B cell (primary cell): ENCODE results near the gene CASP9. TPM values are rescaled to one million over a fixed set of nuclear protein-coding genes. Genes with fewer than 3 reads are reported as not detected.

Experiments
- ATAC-seq: fragments of 200-7000 bp; cut with Tn5 transposase; one replicate; pipeline ENCODE4 v1.10.0; 2021; ENCODE audit warnings: low read depth, mild to moderate bottlenecking, moderate number of reproducible peaks, moderate library complexity
- CTCF ChIA-PET: fragments of 350-600 bp; sonication (Branson Sonifier 250); formaldehyde crosslinking; loops from one replicate; lab custom pipeline; 2021; ENCODE audit warnings: antibody characterized with exemption, inconsistent platforms; lab: Charles Lee
- POLR2A ChIA-PET: fragments of 350-600 bp; sonication (Branson Sonifier 250); formaldehyde crosslinking; loops from one replicate; lab custom pipeline; 2021; ENCODE audit warnings: antibody characterized with exemption; lab: Charles Lee
- DNase-seq: peaks from one replicate; pipeline ENCODE4 v3.0.0; 2013
- H2AFZ ChIP-seq: 2 replicates; pipeline ENCODE4 v1.6.1; 2012; ENCODE audit warnings: mild to moderate bottlenecking, low read depth, low read length; ENCODE audit not compliant: insufficient read depth, poor library complexity, severe bottlenecking
- H3K27ac ChIP-seq, 2 donors: 1 replicate in 1 of 2; 2 replicates in 1 of 2; pipeline ENCODE4 v1.5.1; 2012 to 2013; ENCODE audit warnings: low read length in 2 of 2, mild to moderate bottlenecking in 2 of 2, moderate library complexity in 1 of 2
- H3K27me3 ChIP-seq, 4 experiments: fragments of 200-600 bp in 1 of 4; sonication (generic) in 1 of 4; replicated peaks in 1 of 4; 1 replicate in 2 of 4; 2 replicates in 2 of 4; pipeline versions ENCODE4 v1.6.1 to v1.7.0; 2013 to 2016; ENCODE audit warnings: low read length in 3 of 4, mild to moderate bottlenecking in 2 of 4, mixed read lengths in 1 of 4, moderate library complexity in 1 of 4; ENCODE audit not compliant: insufficient read depth in 4 of 4, control insufficient read depth in 3 of 4; ENCODE audit errors: control extremely low read depth in 1 of 4
- H3K36me3 ChIP-seq, 2 experiments: replicated peaks in 1 of 2; 1 replicate in 1 of 2; 2 replicates in 1 of 2; pipeline versions ENCODE4 v1.6.1 to v1.7.1; 2013; ENCODE audit warnings: low read length in 1 of 2; ENCODE audit not compliant: insufficient read depth in 2 of 2, control insufficient read depth in 1 of 2; ENCODE audit errors: control extremely low read depth in 1 of 2, extremely low read depth in 1 of 2
- H3K4me1 ChIP-seq, 2 donors: fragments of 200-600 bp in 1 of 2; sonication (generic) in 1 of 2; 1 replicate in 1 of 2; 2 replicates in 1 of 2; pipeline versions ENCODE4 v1.5.1 to v1.6.1; 2013 to 2017; ENCODE audit warnings: low read length in 2 of 2; ENCODE audit not compliant: control insufficient read depth in 2 of 2, insufficient read depth in 2 of 2
- H3K4me2 ChIP-seq: replicated peaks from 2 replicates; pipeline ENCODE3; 2012; ENCODE audit warnings: mild to moderate bottlenecking, low read depth, low read length; ENCODE audit not compliant: poor library complexity, severe bottlenecking
- H3K4me3 ChIP-seq, 5 experiments: fragments of 200-600 bp in 1 of 5; sonication (generic) in 1 of 5; 1 replicate in 3 of 5; 2 replicates in 2 of 5; pipeline versions ENCODE4 v1.5.1 to v1.7.0; 2011 to 2016; ENCODE audit warnings: low read length in 4 of 5, mild to moderate bottlenecking in 4 of 5, low read depth in 2 of 5, control low read depth in 1 of 5, moderate library complexity in 1 of 5; ENCODE audit not compliant: insufficient read depth in 1 of 5; ENCODE audit errors: control extremely low read depth in 1 of 5, extremely low read depth in 1 of 5
- H3K79me2 ChIP-seq: fragments of 200-600 bp; sonication (generic); one replicate; pipeline ENCODE4 v1.6.0; 2016; ENCODE audit warnings: low read length; ENCODE audit not compliant: control insufficient read depth, insufficient read depth
- H3K9ac ChIP-seq: fragments of 200-600 bp; sonication (generic); 2 replicates; pipeline ENCODE4 v1.6.1; 2017; ENCODE audit warnings: mild to moderate bottlenecking, low read length, moderate library complexity
- H3K9me3 ChIP-seq, 3 donors: one replicate each; pipeline versions ENCODE4 v1.6.1 to v1.7.1; 2013; ENCODE audit warnings: low read length in 2 of 3; ENCODE audit not compliant: control insufficient read depth in 2 of 3, insufficient read depth in 1 of 3; ENCODE audit errors: control extremely low read depth in 1 of 3
- H4K20me1 ChIP-seq: 2 replicates; pipeline ENCODE4 v1.6.0; 2012; ENCODE audit warnings: mild to moderate bottlenecking, low read length; ENCODE audit not compliant: insufficient read depth, control insufficient read depth, poor library complexity, severe bottlenecking
- H3K27ac Mint-ChIP-seq: one replicate; pipeline ENCODE4 v1.8.0; 2021; ENCODE audit warnings: mixed read lengths
- H3K27me3 Mint-ChIP-seq: one replicate; pipeline ENCODE4 v1.8.0; 2021; ENCODE audit warnings: mixed read lengths
- H3K4me1 Mint-ChIP-seq: one replicate; pipeline ENCODE4 v1.8.0; 2021; ENCODE audit warnings: mixed read lengths
- H3K4me3 Mint-ChIP-seq: one replicate; pipeline ENCODE4 v1.8.0; 2021; ENCODE audit warnings: mixed read lengths
- H3K9me3 Mint-ChIP-seq: one replicate; pipeline ENCODE4 v1.8.0; 2022; ENCODE audit warnings: mixed read lengths; ENCODE audit not compliant: insufficient read depth
- EZH2 ChIP-seq: IDR thresholded peaks from 2 replicates; pipeline ENCODE4 v1.6.1; 2012; ENCODE audit warnings: borderline replicate concordance, low read depth, mild to moderate bottlenecking, moderate library complexity, low read length; ENCODE audit not compliant: insufficient read depth, poor library complexity, severe bottlenecking
- WGBS: methylation state at CpG from one replicate; pipeline ENCODE4 v1.1.5; 2013; ENCODE audit warnings: missing lambda C conversion rate; ENCODE audit not compliant: insufficient coverage; 5-methylcytosine and 5-hydroxymethylcytosine counted together
- intact Hi-C: fragments of 100-400 bp; cut with micrococcal nuclease; formaldehyde crosslinking; loops from one replicate; pipeline ENCODE4 v1.10.0; 2022
- polyA plus RNA-seq: library from polyadenylated mRNA; depleted of rRNA; stranded (reverse); fragments of >200 nt; gene quantifications from 2 replicates; pipeline ENCODE4 v1.2.3, GENCODE V29; 2012
- total RNA-seq, 2 donors: library from RNA; stranded (reverse); fragments of 120-200 nt in 1 of 2; gene quantifications; 1 replicate in 1 of 2; 2 replicates in 1 of 2; pipeline versions ENCODE4 v1.2.3 to v1.2.4, GENCODE V29; 2013 to 2022
- TF ChIP-seq, protein P1 (sequence below): fragments of 200-600 bp; IDR thresholded peaks from one replicate; pipeline ENCODE4 v1.8.0; 2022; ENCODE audit warnings: antibody characterized with exemption, mild to moderate bottlenecking

CASP9 gene
- total and polyA plus RNA-seq, 2 donors (not counting 1 experiment from before 2014, with no cell fraction given), result 16.8 to 22.9 TPM

DNA sequence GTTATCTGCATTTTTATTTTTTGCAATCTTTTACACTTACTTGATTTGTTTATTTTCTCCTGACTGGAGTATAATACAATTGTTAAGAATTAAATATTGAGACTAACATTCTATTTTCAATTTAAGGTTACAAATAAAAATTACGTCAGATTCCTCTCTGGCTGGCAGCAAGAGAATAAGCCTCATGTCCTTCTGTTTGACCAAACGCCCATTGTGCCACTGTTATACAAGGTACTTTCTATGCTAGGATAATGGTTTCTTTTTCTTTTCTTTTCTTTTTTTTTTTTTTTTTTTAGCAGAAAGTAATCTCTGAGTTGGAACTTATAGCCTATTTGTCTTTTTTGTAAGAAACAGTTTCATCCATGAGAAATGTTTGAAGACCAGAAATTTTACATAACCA, 22.6 kb upstream of the CASP9 start:
- Histone ChIP-seq H3K4me1 (no peaks in the 10 kb centered on the region), H2AFZ (no peak overlapping the region), H3K9me3 (no peaks in the 10 kb centered on the region), H3K27ac (no peak overlapping the region), H3K9ac (no peak overlapping the region), H4K20me1 (peaks cover 5% of the 10 kb centered on the region), H3K79me2 (no peaks in the 10 kb centered on the region), H3K4me3 (no peak overlapping the region), H3K36me3 (peaks cover 2 to 65% of the 10 kb centered on the region in 2 experiments), H3K4me2 (no peak overlapping the region), H3K27me3 (no peaks in the 10 kb centered on the region)
- POLR2A ChIA-PET, result no interaction called here
- H3K27ac Mint-ChIP-seq, result peak overlapping the region; percentile 41
- peaks cover 4% of the 10 kb centered on the region for H3K4me1 Mint-ChIP-seq
- no CpG with 5 or more reads among the region's 2 CpGs for WGBS
- intact Hi-C loops, result no loop called here
- TF ChIP-seq, protein P1, sequence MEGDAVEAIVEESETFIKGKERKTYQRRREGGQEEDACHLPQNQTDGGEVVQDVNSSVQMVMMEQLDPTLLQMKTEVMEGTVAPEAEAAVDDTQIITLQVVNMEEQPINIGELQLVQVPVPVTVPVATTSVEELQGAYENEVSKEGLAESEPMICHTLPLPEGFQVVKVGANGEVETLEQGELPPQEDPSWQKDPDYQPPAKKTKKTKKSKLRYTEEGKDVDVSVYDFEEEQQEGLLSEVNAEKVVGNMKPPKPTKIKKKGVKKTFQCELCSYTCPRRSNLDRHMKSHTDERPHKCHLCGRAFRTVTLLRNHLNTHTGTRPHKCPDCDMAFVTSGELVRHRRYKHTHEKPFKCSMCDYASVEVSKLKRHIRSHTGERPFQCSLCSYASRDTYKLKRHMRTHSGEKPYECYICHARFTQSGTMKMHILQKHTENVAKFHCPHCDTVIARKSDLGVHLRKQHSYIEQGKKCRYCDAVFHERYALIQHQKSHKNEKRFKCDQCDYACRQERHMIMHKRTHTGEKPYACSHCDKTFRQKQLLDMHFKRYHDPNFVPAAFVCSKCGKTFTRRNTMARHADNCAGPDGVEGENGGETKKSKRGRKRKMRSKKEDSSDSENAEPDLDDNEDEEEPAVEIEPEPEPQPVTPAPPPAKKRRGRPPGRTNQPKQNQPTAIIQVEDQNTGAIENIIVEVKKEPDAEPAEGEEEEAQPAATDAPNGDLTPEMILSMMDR, result no peak
- no peak for TF ChIP-seq EZH2
- ATAC-seq (no peak), DNase-seq (no peak)
- H3K4me3 Mint-ChIP-seq, result no peak overlapping the region
- H3K9me3 Mint-ChIP-seq, result no peaks in the 10 kb centered on the region
- CTCF ChIA-PET, result interaction anchor here (0.6 to 0.7 kb wide), 2 partner anchors 39 to 316 kb away, joined by 3 read pairs; no protein-coding TSS in a partner anchor
- no peaks in the 10 kb centered on the region for H3K27me3 Mint-ChIP-seq

DNA sequence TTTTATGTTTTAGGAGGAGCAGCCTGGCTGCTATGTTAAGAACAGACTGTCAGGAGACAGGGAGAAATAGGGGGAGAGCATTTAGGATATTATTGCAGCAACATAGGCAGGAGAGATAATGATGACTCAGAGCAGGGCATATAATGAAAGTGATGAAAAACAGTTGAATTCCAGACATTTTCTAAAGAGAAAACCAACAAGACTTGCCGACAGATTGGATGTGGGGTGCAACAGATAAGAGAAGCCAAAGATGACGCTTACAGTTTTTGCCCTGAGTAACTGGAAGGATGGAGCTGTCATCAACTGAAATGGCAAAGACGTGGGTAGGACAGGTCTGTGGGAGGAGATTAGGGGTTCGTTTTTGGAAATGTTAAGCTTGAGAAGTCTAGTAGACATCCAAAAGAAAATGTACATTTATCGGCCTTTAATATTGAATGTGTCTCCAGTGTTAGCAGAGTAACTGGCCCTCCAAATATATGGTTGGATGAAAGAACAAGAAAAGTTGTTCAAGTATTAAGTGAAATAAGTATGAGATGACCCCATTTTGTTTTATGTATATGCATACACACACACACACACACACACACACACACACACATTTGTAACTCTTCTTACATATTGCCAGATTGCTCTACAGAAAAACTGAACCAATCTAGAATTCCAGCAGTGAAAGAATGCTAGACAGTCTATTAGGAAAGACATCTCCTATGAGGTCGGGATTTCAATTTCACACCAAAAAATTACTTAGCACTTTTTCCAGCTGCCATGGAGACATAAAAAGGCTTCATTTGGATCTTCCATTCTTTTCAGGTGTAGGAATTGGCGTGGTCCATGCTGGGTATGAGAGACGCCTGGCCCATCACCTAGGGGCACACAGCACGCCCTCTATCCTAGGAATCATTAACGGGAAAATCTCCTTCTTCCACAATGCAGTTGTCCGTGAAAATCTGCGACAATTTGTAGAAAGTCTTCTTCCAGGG, 19.9 kb upstream of the CASP9 start:
- Mint-ChIP-seq H3K4me3 (no peak overlapping the region), H3K9me3 (no peaks in the 10 kb centered on the region), H3K27ac (no peak overlapping the region), H3K4me1 (no peaks in the 10 kb centered on the region), H3K27me3 (no peaks in the 10 kb centered on the region)
- no peak overlapping the region for H3K4me3 ChIP-seq
- DNase-seq (no peak), ATAC-seq (no peak)
- no peak overlapping the region for H3K9ac ChIP-seq
- intact Hi-C loops, result no loop called here
- peaks cover 7% of the 10 kb centered on the region for H4K20me1 ChIP-seq
- H3K4me1 ChIP-seq, result no peaks in the 10 kb centered on the region
- ChIA-PET CTCF (no interaction called here), POLR2A (no interaction called here)
- H3K27me3 ChIP-seq, result no peaks in the 10 kb centered on the region
- H3K79me2 ChIP-seq, result peaks cover 8% of the 10 kb centered on the region
- H3K4me2 ChIP-seq, result no peak overlapping the region
- H3K9me3 ChIP-seq, result no peaks in the 10 kb centered on the region
- H3K27ac ChIP-seq, result no peak overlapping the region
- H3K36me3 ChIP-seq, result peaks cover 2 to 73% of the 10 kb centered on the region in 2 experiments
- H2AFZ ChIP-seq, result no peak overlapping the region
- WGBS, result 88% methylated on average over 5 of the region's 12 CpGs
- TF ChIP-seq, protein P1, result no peak
- no peak for TF ChIP-seq EZH2
